PC-9 (cell line): Measurements from ENCODE around the gene STK39. TPM values are rescaled to one million over a fixed set of nuclear protein-coding genes. Genes with fewer than 3 reads are reported as not detected.

ENCODE experiments used
- BruUV-seq: library from RNA; stranded (reverse); fragments of 400-500 nt; replicated peaks from 2 replicates; lab custom pipeline; 2021; lab: Mats Ljungman, UMichigan
- CTCF ChIA-PET: fragments of 300-600 bp; sonication (Branson Sonifier 250); formaldehyde crosslinking; loops from one replicate; lab custom pipeline; 2022; ENCODE audit warnings: antibody characterized with exemption; lab: Charles Lee
- POLR2A ChIA-PET: fragments of 300-600 bp; sonication (Branson Sonifier 250); formaldehyde crosslinking; loops from one replicate; lab custom pipeline; 2022; ENCODE audit warnings: antibody characterized with exemption; ENCODE audit not compliant: unreplicated experiment; lab: Charles Lee
- DNase-seq, 2 experiments: peaks; one replicate each; pipeline versions ENCODE4 v3.0.0 to v3.0.0-alpha.2; 2015 to 2022; ENCODE audit warnings: mixed read lengths in 1 of 2
- H2AFZ ChIP-seq: fragments of 200-600 bp; sonication (generic); 2 replicates; pipeline ENCODE4 v1.8.1; 2017; ENCODE audit warnings: antibody characterized with exemption
- H3F3A ChIP-seq: fragments of 200-600 bp; sonication (generic); 2 replicates; pipeline ENCODE4 v1.8.1; 2017; ENCODE audit warnings: antibody characterized with exemption, mild to moderate bottlenecking, low read depth; ENCODE audit not compliant: insufficient read depth
- H3K27ac ChIP-seq: fragments of 200-600 bp; sonication (generic); 2 replicates; pipeline ENCODE4 v1.6.1; 2016; ENCODE audit warnings: mixed run types
- H3K27me3 ChIP-seq: fragments of 200-600 bp; sonication (generic); 2 replicates; pipeline ENCODE4 v1.6.1; 2016; ENCODE audit warnings: low read depth, mixed run types; ENCODE audit not compliant: insufficient read depth
- H3K36me3 ChIP-seq: fragments of 200-600 bp; sonication (generic); 2 replicates; pipeline ENCODE4 v1.6.1; 2016; ENCODE audit warnings: low read depth, mixed run types
- H3K4me1 ChIP-seq: fragments of 200-600 bp; sonication (generic); replicated peaks from 2 replicates; pipeline ENCODE4 v1.6.1; 2016; ENCODE audit warnings: mixed run types; ENCODE audit not compliant: insufficient read depth
- H3K4me2 ChIP-seq: fragments of 200-600 bp; sonication (generic); 2 replicates; pipeline ENCODE4 v1.6.1; 2017; ENCODE audit warnings: mixed run types
- H3K4me3 ChIP-seq: fragments of 200-600 bp; sonication (generic); 2 replicates; pipeline ENCODE4 v1.6.1; 2016; ENCODE audit warnings: mixed run types
- H3K79me2 ChIP-seq: fragments of 200-600 bp; sonication (generic); 2 replicates; pipeline ENCODE4 v1.6.1; 2017; ENCODE audit warnings: low read depth, mixed run types
- H3K9me2 ChIP-seq: fragments of 200-600 bp; sonication (generic); 2 replicates; pipeline ENCODE4 v1.8.1; 2017; ENCODE audit warnings: mild to moderate bottlenecking; ENCODE audit not compliant: insufficient read depth
- H3K9me3 ChIP-seq: fragments of 200-600 bp; sonication (generic); 2 replicates; pipeline ENCODE4 v1.8.1; 2016; ENCODE audit warnings: low read depth; ENCODE audit not compliant: insufficient read depth
- H4K20me1 ChIP-seq: fragments of 200-600 bp; sonication (generic); 2 replicates; pipeline ENCODE4 v1.8.1; 2017; ENCODE audit not compliant: insufficient read depth
- CTCF ChIP-seq: fragments of 200-600 bp; sonication (generic); conservative IDR thresholded peaks from 2 replicates; pipeline ENCODE4 v1.6.1; 2017; ENCODE audit warnings: mixed run types, antibody characterized with exemption, mild to moderate bottlenecking, moderate library complexity
- EZH2 ChIP-seq: fragments of 200-600 bp; sonication (generic); IDR thresholded peaks from 2 replicates; pipeline ENCODE4 v1.8.0; 2017; ENCODE audit warnings: antibody characterized with exemption, low read depth
- intact Hi-C: fragments of 100-400 bp; cut with micrococcal nuclease; formaldehyde crosslinking; loops from one replicate; pipeline ENCODE4 v1.10.0; 2022; ENCODE audit not compliant: unreplicated experiment
- total RNA-seq: library from RNA; stranded (reverse); gene quantifications from 2 replicates; pipeline ENCODE4 v1.2.3, GENCODE V29; 2021

STK39 gene
- total RNA-seq, 1 experiment from 2014 or later = 14.5 TPM

DNA sequence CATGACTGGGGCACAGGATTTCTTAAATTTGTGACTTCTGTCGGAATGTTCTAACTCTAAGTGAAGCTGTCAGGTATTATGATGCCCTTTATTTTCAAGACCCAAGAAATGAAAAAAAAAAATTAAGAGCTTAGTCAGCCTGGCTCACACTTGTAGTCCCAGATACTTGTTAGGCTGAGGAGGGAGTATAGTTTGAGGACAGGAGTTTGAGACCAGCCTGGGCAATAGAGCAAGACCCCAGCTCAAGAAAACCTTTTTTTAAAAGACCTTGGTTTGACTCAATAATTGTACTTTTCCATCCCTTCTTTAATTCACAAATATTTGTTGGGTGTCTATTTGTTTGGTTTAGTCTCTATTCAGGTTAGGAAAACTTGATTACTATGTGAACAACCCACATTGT is 310.0 kb downstream of the STK39 start:
- no peak overlapping the region for H2AFZ ChIP-seq
- H3K4me2 ChIP-seq = no peak overlapping the region
- H4K20me1 ChIP-seq = no peaks in the 10 kb centered on the region
- H3K4me1 ChIP-seq = no peaks in the 10 kb centered on the region
- no peaks in the 10 kb centered on the region for H3K27me3 ChIP-seq
- no peak overlapping the region for H3K4me3 ChIP-seq
- H3K79me2 ChIP-seq = no peaks in the 10 kb centered on the region
- BruUV-seq = no TSS peak
- ChIA-PET CTCF (no interaction called here), POLR2A (no interaction called here)
- DNase-seq = no peak
- intact Hi-C loops = no loop called here
- no peaks in the 10 kb centered on the region for H3K9me3 ChIP-seq
- H3K27ac ChIP-seq = no peak overlapping the region
- no peaks in the 10 kb centered on the region for H3K9me2 ChIP-seq
- no peaks in the 10 kb centered on the region for H3K36me3 ChIP-seq
- no peak for TF ChIP-seq CTCF
- TF ChIP-seq EZH2 = no peak
- H3F3A ChIP-seq = no peaks in the 10 kb centered on the region

DNA sequence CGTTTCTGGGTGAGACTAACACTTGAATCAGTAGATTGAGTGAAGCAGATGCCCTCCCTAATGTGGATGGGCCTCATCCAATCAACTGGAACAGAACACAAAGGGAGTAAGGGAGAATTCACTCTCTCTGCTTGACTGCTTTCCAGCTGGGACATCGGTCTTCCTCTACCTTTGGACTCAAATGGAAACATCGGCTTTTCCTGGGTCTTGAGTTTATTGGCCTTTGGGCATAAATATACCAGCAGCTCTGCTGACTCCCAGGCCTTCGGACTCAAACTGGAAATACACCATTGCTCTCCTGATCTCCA is 311.6 kb downstream of the STK39 start:
- H3K79me2 ChIP-seq = no peaks in the 10 kb centered on the region
- H3F3A ChIP-seq = no peaks in the 10 kb centered on the region
- no peak overlapping the region for H2AFZ ChIP-seq
- H3K4me2 ChIP-seq = no peak overlapping the region
- H3K9me2 ChIP-seq = no peaks in the 10 kb centered on the region
- H3K36me3 ChIP-seq = no peaks in the 10 kb centered on the region
- no TSS peak for BruUV-seq
- ChIA-PET POLR2A (no interaction called here), CTCF (no interaction called here)
- no peak overlapping the region for H3K27ac ChIP-seq
- no peak overlapping the region for H3K4me3 ChIP-seq
- H3K4me1 ChIP-seq = no peaks in the 10 kb centered on the region
- DNase-seq = no peak
- no peaks in the 10 kb centered on the region for H3K9me3 ChIP-seq
- no peaks in the 10 kb centered on the region for H3K27me3 ChIP-seq
- H4K20me1 ChIP-seq = no peaks in the 10 kb centered on the region
- TF ChIP-seq EZH2 = no peak
- no peak for TF ChIP-seq CTCF
- intact Hi-C loops = no loop called here

DNA sequence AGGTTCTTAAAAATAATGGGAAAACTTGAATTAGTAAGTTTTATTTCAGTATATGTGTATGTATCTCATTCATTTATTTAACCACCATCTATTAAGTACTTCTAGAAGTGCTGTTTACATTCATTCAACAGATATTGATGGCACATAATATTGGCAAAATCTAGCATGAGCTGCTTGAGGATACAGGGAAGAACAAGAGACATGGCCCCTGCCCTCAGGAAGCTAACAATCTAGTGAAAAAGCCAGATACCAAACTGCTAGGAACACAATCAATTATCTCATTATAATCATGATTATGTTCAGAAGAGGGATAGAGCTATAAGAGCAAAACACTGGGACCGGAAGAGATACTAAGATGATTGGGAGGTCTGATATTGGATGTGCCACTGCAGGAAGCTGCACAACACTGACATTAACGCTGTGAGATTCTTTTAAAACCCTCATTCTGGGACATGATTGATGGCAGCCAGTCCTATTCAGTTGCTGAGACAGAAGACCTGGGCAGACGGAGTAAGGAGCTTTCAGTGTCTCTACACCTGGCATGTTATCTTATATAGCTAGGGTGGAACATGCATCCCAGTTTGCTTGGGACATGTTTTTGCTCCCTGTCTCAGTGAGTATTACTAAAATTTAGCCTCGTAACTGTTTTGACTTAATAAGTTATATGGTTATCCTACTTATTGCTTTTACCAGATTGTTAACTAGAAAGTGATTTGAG is 314.1 kb downstream of the STK39 start:
- DNase-seq = no peak
- H4K20me1 ChIP-seq = no peaks in the 10 kb centered on the region
- no peaks in the 10 kb centered on the region for H3K4me1 ChIP-seq
- H3K4me2 ChIP-seq = no peak overlapping the region
- H2AFZ ChIP-seq = no peak overlapping the region
- no TSS peak for BruUV-seq
- H3K36me3 ChIP-seq = no peaks in the 10 kb centered on the region
- H3K27ac ChIP-seq = no peak overlapping the region
- ChIA-PET CTCF (no interaction called here), POLR2A (no interaction called here)
- H3K9me3 ChIP-seq = no peaks in the 10 kb centered on the region
- H3K9me2 ChIP-seq = no peaks in the 10 kb centered on the region
- TF ChIP-seq EZH2 (no peak), CTCF (no peak)
- no peak overlapping the region for H3K4me3 ChIP-seq
- no peaks in the 10 kb centered on the region for H3F3A ChIP-seq
- intact Hi-C loops = no loop called here
- no peaks in the 10 kb centered on the region for H3K27me3 ChIP-seq
- H3K79me2 ChIP-seq = no peaks in the 10 kb centered on the region
